Mesenchymal stem cell (in vitro differentiated cells and primary cell): ENCODE results near the gene SRSF2. TPM values are rescaled to one million over a fixed set of nuclear protein-coding genes. Genes with fewer than 3 reads are reported as not detected.

ENCODE experiments used
- DNase-seq: peaks from one replicate; pipeline ENCODE4 v3.0.0-alpha.2; 2013
- H2AFZ ChIP-seq: one replicate; pipeline ENCODE4 v1.6.1; 2013; ENCODE audit warnings: low read depth, mild to moderate bottlenecking, control low read depth, inconsistent platforms, low read length, moderate library complexity
- H2AK5ac ChIP-seq: 2 replicates; pipeline ENCODE4 v1.6.1; 2013; ENCODE audit warnings: low read length, moderate library complexity, mild to moderate bottlenecking, inconsistent platforms; ENCODE audit not compliant: severe bottlenecking
- H2BK120ac ChIP-seq: one replicate; pipeline ENCODE4 v1.6.1; 2013; ENCODE audit warnings: low read depth, mild to moderate bottlenecking, inconsistent platforms, low read length, moderate library complexity
- H2BK12ac ChIP-seq, 2 experiments: one replicate each; pipeline ENCODE4 v1.6.1; 2013; ENCODE audit warnings: inconsistent platforms in 2 of 2, low read length in 2 of 2, mild to moderate bottlenecking in 2 of 2, moderate library complexity in 2 of 2, control low read depth in 1 of 2
- H2BK15ac ChIP-seq: one replicate; pipeline ENCODE4 v1.6.1; 2013; ENCODE audit warnings: mild to moderate bottlenecking, low read depth, inconsistent platforms; ENCODE audit not compliant: poor library complexity, severe bottlenecking
- H2BK5ac ChIP-seq: 2 replicates; pipeline ENCODE4 v1.6.1; 2013; ENCODE audit warnings: low read depth, mild to moderate bottlenecking, low read length, control low read depth, inconsistent platforms; ENCODE audit not compliant: poor library complexity, severe bottlenecking
- H3K14ac ChIP-seq, 2 experiments: one replicate each; pipeline ENCODE4 v1.6.1; 2013; ENCODE audit warnings: inconsistent platforms in 2 of 2, low read length in 2 of 2, control low read depth in 1 of 2, mild to moderate bottlenecking in 1 of 2, moderate library complexity in 1 of 2
- H3K18ac ChIP-seq, 2 experiments: one replicate each; pipeline ENCODE4 v1.6.1; 2013; ENCODE audit warnings: inconsistent platforms in 2 of 2, low read length in 2 of 2, control low read depth in 1 of 2, low read depth in 1 of 2, mild to moderate bottlenecking in 1 of 2
- H3K23ac ChIP-seq, 2 experiments: one replicate each; pipeline ENCODE4 v1.6.1; 2013; ENCODE audit warnings: inconsistent platforms in 2 of 2, low read length in 2 of 2, mild to moderate bottlenecking in 2 of 2, moderate library complexity in 2 of 2, control low read depth in 1 of 2
- H3K27ac ChIP-seq: 2 replicates; pipeline ENCODE4 v1.5.1; 2013; ENCODE audit warnings: mild to moderate bottlenecking, moderate library complexity, low read length, control low read depth, inconsistent platforms; ENCODE audit not compliant: poor library complexity, severe bottlenecking
- H3K27me3 ChIP-seq, 2 experiments: 2 replicates each; pipeline versions ENCODE4 v1.6.1 to v1.7.0; 2013; ENCODE audit warnings: low read length in 2 of 2, mild to moderate bottlenecking in 2 of 2, moderate library complexity in 2 of 2, control low read depth in 1 of 2, inconsistent platforms in 1 of 2; ENCODE audit not compliant: control insufficient read depth in 1 of 2, insufficient read depth in 1 of 2
- H3K36me3 ChIP-seq, 2 experiments: 2 replicates each; pipeline versions ENCODE4 v1.6.1 to v1.7.0; 2013; ENCODE audit warnings: low read length in 2 of 2, control low read depth in 1 of 2, inconsistent platforms in 1 of 2, low read depth in 1 of 2, mild to moderate bottlenecking in 1 of 2; ENCODE audit not compliant: insufficient read depth in 2 of 2, control insufficient read depth in 1 of 2
- H3K4ac ChIP-seq, 2 experiments: one replicate each; pipeline ENCODE4 v1.6.1; 2013; ENCODE audit warnings: inconsistent platforms in 2 of 2, low read length in 2 of 2, mild to moderate bottlenecking in 2 of 2, moderate library complexity in 2 of 2, control low read depth in 1 of 2, low read depth in 1 of 2
- H3K4me1 ChIP-seq: 2 replicates; pipeline ENCODE4 v1.6.1; 2013; ENCODE audit warnings: low read depth, low read length, control low read depth; ENCODE audit not compliant: control insufficient read depth, insufficient read depth
- H3K4me2 ChIP-seq: 2 replicates; pipeline ENCODE4 v1.6.1; 2013; ENCODE audit warnings: low read length, mild to moderate bottlenecking, inconsistent platforms; ENCODE audit not compliant: poor library complexity, severe bottlenecking
- H3K4me3 ChIP-seq, 2 experiments: 2 replicates each; pipeline versions ENCODE4 v1.5.1 to v1.7.0; 2013; ENCODE audit warnings: low read length in 2 of 2, mild to moderate bottlenecking in 2 of 2, control low read depth in 1 of 2, low read depth in 1 of 2; ENCODE audit not compliant: insufficient read depth in 1 of 2
- H3K79me1 ChIP-seq: replicated peaks from 2 replicates; pipeline ENCODE4 v1.6.1; 2013; ENCODE audit warnings: mild to moderate bottlenecking, control low read depth, low read length, inconsistent platforms; ENCODE audit not compliant: poor library complexity, severe bottlenecking
- H3K9ac ChIP-seq: 2 replicates; pipeline ENCODE4 v1.7.0; 2013; ENCODE audit warnings: mild to moderate bottlenecking, low read length, moderate library complexity
- H3K9me3 ChIP-seq: 2 replicates; pipeline ENCODE4 v1.7.0; 2013; ENCODE audit warnings: mild to moderate bottlenecking, low read length; ENCODE audit not compliant: control insufficient read depth
- H4K8ac ChIP-seq: one replicate; pipeline ENCODE4 v1.6.1; 2013; ENCODE audit warnings: inconsistent platforms, mild to moderate bottlenecking, low read length, moderate library complexity
- H4K91ac ChIP-seq: one replicate; pipeline ENCODE4 v1.6.1; 2013; ENCODE audit warnings: mild to moderate bottlenecking, low read length, inconsistent platforms
- WGBS: methylation state at CpG from one replicate; pipeline ENCODE4 v1.1.7; 2013; ENCODE audit warnings: mixed read lengths; 5-methylcytosine and 5-hydroxymethylcytosine counted together
- polyA plus RNA-seq, 2 experiments: library from polyadenylated mRNA; stranded (reverse); fragments of 200-250 nt; gene quantifications; one replicate each; pipeline ENCODE4 v1.2.3, GENCODE V29; 2013

SRSF2 gene
- 127 TPM for polyA plus RNA-seq (2013, experiment 1 of 2)
- polyA plus RNA-seq (2013, experiment 2 of 2): 137 TPM

DNA sequence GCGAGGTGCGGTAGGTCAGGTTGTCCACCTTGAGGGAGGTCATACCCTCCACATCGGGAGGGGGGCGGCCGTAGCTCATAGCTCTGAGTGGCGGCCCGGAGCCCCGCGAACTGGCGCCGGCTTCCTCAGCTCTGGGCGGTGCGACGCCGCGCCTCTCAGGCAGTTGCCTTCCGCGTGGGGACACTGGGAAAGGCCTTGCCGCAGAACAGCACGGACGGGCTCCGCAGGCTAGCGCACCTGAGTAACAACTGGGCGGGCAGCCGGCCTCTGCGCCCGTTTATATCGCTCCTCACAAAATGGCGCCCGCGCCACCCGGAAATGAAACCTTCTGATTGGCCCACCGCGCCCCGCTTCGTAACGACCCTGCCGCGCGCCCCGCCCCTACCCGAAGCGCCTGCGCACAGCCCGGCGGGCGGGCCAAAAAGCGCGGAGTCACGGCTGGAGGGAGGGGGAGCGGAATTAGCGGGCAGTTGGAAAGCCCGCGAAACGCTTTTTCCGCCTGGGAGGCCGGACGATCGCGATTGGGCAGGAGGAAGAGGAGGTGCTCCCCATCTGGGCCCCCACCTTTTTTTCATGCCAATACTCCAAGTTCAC is at the start of gene SRSF2:
TSS of gene SRSF2 (minus strand) at position 250 of the 594 bp plus-strand sequence. CDS start at position 79, 171 bp downstream.
- Histone ChIP-seq H3K14ac (peak within 1 kb of the TSS in 1 of 2 experiments; percentile 100), H3K27me3 (no peaks in the 10 kb centered on the region), H2AK5ac (peak within 1 kb of the TSS; percentile 8), H3K18ac (peak within 1 kb of the TSS; percentile 99 to 100), H2BK120ac (peak within 1 kb of the TSS; percentile 98), H3K4me1 (peaks cover 2% of the 10 kb centered on the region), H3K27ac (peak within 1 kb of the TSS; percentile 100), H4K8ac (peak within 1 kb of the TSS; percentile 98), H3K36me3 (peaks cover 12 to 53% of the 10 kb centered on the region in 2 experiments), H3K9ac (peak within 1 kb of the TSS; percentile 95), H4K91ac (peak within 1 kb of the TSS; percentile 93), H3K79me1 (peaks cover 7% of the 10 kb centered on the region), H2BK15ac (peak within 1 kb of the TSS; percentile 99), H3K4ac (peak within 1 kb of the TSS; percentile 97 to 99), H2BK12ac (peak within 1 kb of the TSS; percentile 84 to 93), H3K23ac (peak within 1 kb of the TSS in 1 of 2 experiments; percentile 96), H2AFZ (peak within 1 kb of the TSS; percentile 89), H2BK5ac (peak within 1 kb of the TSS; percentile 98), H3K4me3 (peak within 1 kb of the TSS; percentile 95 to 100), H3K9me3 (no peaks in the 10 kb centered on the region), H3K4me2 (peak within 1 kb of the TSS; percentile 95)
- WGBS: under 1% methylated on average over 60 of the region's 60 CpGs
- peak; percentile 99 for DNase-seq

GRCh38 chr17:76784926-76785325 is 47.8 kb upstream of the SRSF2 start:
- H3K23ac ChIP-seq: no peak overlapping the region
- H4K8ac ChIP-seq: no peak overlapping the region
- H3K4me2 ChIP-seq: no peak overlapping the region
- no peaks in the 10 kb centered on the region for H3K27me3 ChIP-seq
- no peak overlapping the region for H2BK120ac ChIP-seq
- no peak overlapping the region for H3K4ac ChIP-seq
- DNase-seq: no peak
- no peaks in the 10 kb centered on the region for H3K4me1 ChIP-seq
- H3K4me3 ChIP-seq: no peak overlapping the region
- H3K9me3 ChIP-seq: no peaks in the 10 kb centered on the region
- H3K14ac ChIP-seq: no peak overlapping the region
- H3K36me3 ChIP-seq: peaks cover 13 to 35% of the 10 kb centered on the region in 2 experiments
- no peak overlapping the region for H4K91ac ChIP-seq
- no peak overlapping the region for H3K18ac ChIP-seq
- H2AFZ ChIP-seq: no peak overlapping the region
- 85% methylated on average over 3 of the region's 3 CpGs for WGBS
- H2AK5ac ChIP-seq: no peak overlapping the region
- H2BK15ac ChIP-seq: no peak overlapping the region
- H3K9ac ChIP-seq: no peak overlapping the region
- no peak overlapping the region for H2BK5ac ChIP-seq
- H3K79me1 ChIP-seq: no peaks in the 10 kb centered on the region
- no peak overlapping the region for H3K27ac ChIP-seq
- no peak overlapping the region for H2BK12ac ChIP-seq

DNA sequence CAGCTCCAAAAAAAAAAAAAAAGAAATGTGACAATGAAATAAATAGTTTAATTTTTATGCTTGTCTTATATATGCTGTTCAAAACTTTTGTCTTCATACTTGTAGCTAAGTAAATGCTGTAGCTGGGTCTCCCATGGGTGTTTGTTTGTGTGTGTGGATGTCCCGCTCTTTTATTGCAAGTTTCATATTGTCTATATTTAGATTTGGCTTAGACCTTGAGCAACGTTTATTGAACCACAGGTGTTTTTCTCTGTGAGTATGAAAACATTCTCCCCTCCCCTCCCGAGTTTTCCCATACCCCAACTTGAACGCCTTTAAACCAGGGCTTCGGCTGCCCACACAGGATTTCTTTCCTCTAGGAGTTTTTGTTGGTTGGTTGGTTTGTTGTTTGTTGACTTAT is 46.0 kb upstream of the SRSF2 start:
- Histone ChIP-seq H3K27me3 (no peaks in the 10 kb centered on the region), H3K79me1 (no peaks in the 10 kb centered on the region), H2AK5ac (no peak overlapping the region), H3K4me3 (no peak overlapping the region), H3K4me2 (no peak overlapping the region), H3K9ac (no peak overlapping the region), H3K4ac (no peak overlapping the region), H2BK5ac (no peak overlapping the region), H2BK120ac (no peak overlapping the region), H4K8ac (no peak overlapping the region), H3K14ac (no peak overlapping the region), H3K4me1 (no peaks in the 10 kb centered on the region), H3K36me3 (peaks cover 15 to 42% of the 10 kb centered on the region in 2 experiments), H3K18ac (no peak overlapping the region), H2AFZ (no peak overlapping the region), H2BK12ac (no peak overlapping the region), H3K23ac (no peak overlapping the region), H3K9me3 (no peaks in the 10 kb centered on the region), H3K27ac (no peak overlapping the region), H2BK15ac (no peak overlapping the region), H4K91ac (no peak overlapping the region)
- no peak for DNase-seq
- 96% methylated on average over 3 of the region's 5 CpGs for WGBS

DNA sequence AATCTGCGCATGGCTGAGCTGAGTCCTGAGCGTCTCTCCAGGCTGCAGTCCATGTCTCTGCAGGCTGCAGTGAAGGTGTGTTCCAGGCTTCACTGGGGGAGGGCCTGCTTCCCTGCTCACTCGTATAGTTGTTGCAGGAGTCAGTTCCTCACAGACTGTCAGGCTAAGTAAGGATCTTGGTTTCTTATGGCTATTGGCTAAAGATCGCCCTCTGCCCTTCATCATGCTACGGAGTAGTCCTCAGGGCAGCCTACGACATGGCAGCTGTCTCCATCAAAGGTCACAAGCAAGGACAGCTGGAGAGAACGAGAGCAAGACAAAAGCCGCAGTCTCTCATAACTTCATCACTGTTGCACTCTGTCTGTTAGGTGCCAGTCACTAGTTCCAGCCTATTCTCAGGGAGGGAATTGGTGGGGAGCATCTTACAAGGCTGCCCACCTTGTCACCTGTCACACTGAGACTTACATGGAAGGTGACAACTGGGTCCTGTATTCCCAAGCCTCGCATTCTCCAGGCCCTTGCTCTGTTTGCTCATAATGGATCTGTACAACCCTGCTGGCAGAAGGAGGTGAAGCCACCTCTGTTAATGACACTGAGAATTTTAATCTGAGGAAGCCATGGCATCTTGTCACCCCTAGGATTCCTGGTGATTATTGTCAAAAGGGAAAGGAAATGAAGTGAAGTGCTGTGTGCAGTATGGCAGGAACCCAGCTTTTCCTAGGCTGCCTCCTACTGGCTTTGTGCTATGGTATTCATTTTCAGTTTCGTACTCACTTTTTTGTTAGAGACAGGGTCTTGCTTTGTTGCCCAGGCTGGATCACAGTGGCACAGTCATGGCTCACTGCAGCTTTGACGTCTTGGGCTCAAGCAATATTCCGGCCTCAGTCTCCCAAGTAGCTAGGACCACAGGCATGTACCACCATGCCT is 44.2 kb upstream of the SRSF2 start:
- H3K27ac ChIP-seq: no peak overlapping the region
- no peak overlapping the region for H3K9ac ChIP-seq
- no peak overlapping the region for H3K4me3 ChIP-seq
- H2BK12ac ChIP-seq: no peak overlapping the region
- H3K79me1 ChIP-seq: no peaks in the 10 kb centered on the region
- H3K4me2 ChIP-seq: no peak overlapping the region
- H2AK5ac ChIP-seq: no peak overlapping the region
- H4K8ac ChIP-seq: no peak overlapping the region
- H3K36me3 ChIP-seq: peaks cover 25 to 50% of the 10 kb centered on the region in 2 experiments
- H3K23ac ChIP-seq: no peak overlapping the region
- H3K27me3 ChIP-seq: no peaks in the 10 kb centered on the region
- H3K4ac ChIP-seq: no peak overlapping the region
- H3K18ac ChIP-seq: no peak overlapping the region
- no peak overlapping the region for H2AFZ ChIP-seq
- H2BK15ac ChIP-seq: no peak overlapping the region
- no peak overlapping the region for H2BK5ac ChIP-seq
- 88% methylated on average over 11 of the region's 12 CpGs for WGBS
- H4K91ac ChIP-seq: no peak overlapping the region
- no peak for DNase-seq
- no peaks in the 10 kb centered on the region for H3K9me3 ChIP-seq
- no peak overlapping the region for H3K14ac ChIP-seq
- no peaks in the 10 kb centered on the region for H3K4me1 ChIP-seq
- H2BK120ac ChIP-seq: no peak overlapping the region
